ENCODE measurements around the gene KPRP. TPM values are rescaled to one million over a fixed set of nuclear protein-coding genes. Genes with fewer than 3 reads are reported as not detected.

The KPRP gene
- total and polyA plus RNA-seq, 2 experiments from 2014 or later = not detected

Other genes with a start within 250 kb of the KPRP start
- gene LCE5A, start 247.2 kb upstream of the KPRP start, total RNA-seq (2014; rRNA removed; shearing (Covaris generic)) = not detected in 2 replicates
- gene LCE5A, start 247.2 kb upstream of the KPRP start, polyA plus RNA-seq (2016; fragmentation: Nextera tagmentation; extraction: Ambion mirVana) = not detected in 2 replicates
- not detected in 2 replicates for gene CRCT1, start 243.5 kb upstream of the KPRP start, total RNA-seq (2014; rRNA removed; shearing (Covaris generic))
- gene CRCT1, start 243.5 kb upstream of the KPRP start, polyA plus RNA-seq (2016; fragmentation: Nextera tagmentation; extraction: Ambion mirVana) = not detected in 2 replicates
- not detected in 2 replicates for gene LCE3E, start 191.2 kb upstream of the KPRP start, total RNA-seq (2014; rRNA removed; shearing (Covaris generic))
- not detected in 2 replicates for gene LCE3E, start 191.2 kb upstream of the KPRP start, polyA plus RNA-seq (2016; fragmentation: Nextera tagmentation; extraction: Ambion mirVana)
- gene LCE3D, start 177.5 kb upstream of the KPRP start, total RNA-seq (2014; rRNA removed; shearing (Covaris generic)) = not detected in 2 replicates
- gene LCE3D, start 177.5 kb upstream of the KPRP start, polyA plus RNA-seq (2016; fragmentation: Nextera tagmentation; extraction: Ambion mirVana) = 0.52 TPM in 1 of 2 replicates, not detected in the other
- gene LCE3C, start 157.8 kb upstream of the KPRP start, total RNA-seq (2014; rRNA removed; shearing (Covaris generic)) = not detected in 2 replicates
- gene LCE3C, start 157.8 kb upstream of the KPRP start, polyA plus RNA-seq (2016; fragmentation: Nextera tagmentation; extraction: Ambion mirVana) = not detected in 2 replicates
- not detected in 2 replicates for gene LCE3B, start 144.2 kb upstream of the KPRP start, total RNA-seq (2014; rRNA removed; shearing (Covaris generic))
- not detected in 2 replicates for gene LCE3B, start 144.2 kb upstream of the KPRP start, polyA plus RNA-seq (2016; fragmentation: Nextera tagmentation; extraction: Ambion mirVana)
- not detected in 2 replicates for gene LCE3A, start 134.9 kb upstream of the KPRP start, total RNA-seq (2014; rRNA removed; shearing (Covaris generic))
- not detected in 2 replicates for gene LCE3A, start 134.9 kb upstream of the KPRP start, polyA plus RNA-seq (2016; fragmentation: Nextera tagmentation; extraction: Ambion mirVana)
- not detected in 2 replicates for gene LCE2D, start 94.6 kb upstream of the KPRP start, total RNA-seq (2014; rRNA removed; shearing (Covaris generic))
- gene LCE2D, start 94.6 kb upstream of the KPRP start, polyA plus RNA-seq (2016; fragmentation: Nextera tagmentation; extraction: Ambion mirVana) = not detected in 2 replicates
- not detected in 2 replicates for gene LCE2C, start 82.7 kb upstream of the KPRP start, total RNA-seq (2014; rRNA removed; shearing (Covaris generic))
- not detected in 2 replicates for gene LCE2C, start 82.7 kb upstream of the KPRP start, polyA plus RNA-seq (2016; fragmentation: Nextera tagmentation; extraction: Ambion mirVana)
- gene LCE2B, start 71.9 kb upstream of the KPRP start, total RNA-seq (2014; rRNA removed; shearing (Covaris generic)) = not detected in 2 replicates
- gene LCE2B, start 71.9 kb upstream of the KPRP start, polyA plus RNA-seq (2016; fragmentation: Nextera tagmentation; extraction: Ambion mirVana) = not detected in 2 replicates
- gene LCE2A, start 59.7 kb upstream of the KPRP start, total RNA-seq (2014; rRNA removed; shearing (Covaris generic)) = not detected in 2 replicates
- not detected in 2 replicates for gene LCE2A, start 59.7 kb upstream of the KPRP start, polyA plus RNA-seq (2016; fragmentation: Nextera tagmentation; extraction: Ambion mirVana)
- gene LCE4A, start 49.9 kb upstream of the KPRP start, total RNA-seq (2014; rRNA removed; shearing (Covaris generic)) = not detected in 2 replicates
- gene LCE4A, start 49.9 kb upstream of the KPRP start, polyA plus RNA-seq (2016; fragmentation: Nextera tagmentation; extraction: Ambion mirVana) = not detected in 2 replicates
- gene LCE1F, start 17.1 kb downstream of the KPRP start, total RNA-seq (2014; rRNA removed; shearing (Covaris generic)) = not detected in 2 replicates
- not detected in 2 replicates for gene LCE1F, start 17.1 kb downstream of the KPRP start, polyA plus RNA-seq (2016; fragmentation: Nextera tagmentation; extraction: Ambion mirVana)
- gene LCE1E, start 28.2 kb downstream of the KPRP start, total RNA-seq (2014; rRNA removed; shearing (Covaris generic)) = not detected in 2 replicates
- 0.43 TPM in 1 of 2 replicates, not detected in the other for gene LCE1E, start 28.2 kb downstream of the KPRP start, polyA plus RNA-seq (2016; fragmentation: Nextera tagmentation; extraction: Ambion mirVana)
- gene LCE1D, start 38.7 kb downstream of the KPRP start, total RNA-seq (2014; rRNA removed; shearing (Covaris generic)) = not detected in 2 replicates
- gene LCE1D, start 38.7 kb downstream of the KPRP start, polyA plus RNA-seq (2016; fragmentation: Nextera tagmentation; extraction: Ambion mirVana) = not detected in 2 replicates
- gene LCE1C, start 48.6 kb downstream of the KPRP start, total RNA-seq (2014; rRNA removed; shearing (Covaris generic)) = not detected in 2 replicates
- not detected in 2 replicates for gene LCE1C, start 48.6 kb downstream of the KPRP start, polyA plus RNA-seq (2016; fragmentation: Nextera tagmentation; extraction: Ambion mirVana)
- gene LCE1B, start 53.9 kb downstream of the KPRP start, total RNA-seq (2014; rRNA removed; shearing (Covaris generic)) = not detected in 2 replicates
- gene LCE1B, start 53.9 kb downstream of the KPRP start, polyA plus RNA-seq (2016; fragmentation: Nextera tagmentation; extraction: Ambion mirVana) = not detected in 2 replicates
- not detected in 2 replicates for gene LCE1A, start 69.4 kb downstream of the KPRP start, total RNA-seq (2014; rRNA removed; shearing (Covaris generic))
- not detected in 2 replicates for gene LCE1A, start 69.4 kb downstream of the KPRP start, polyA plus RNA-seq (2016; fragmentation: Nextera tagmentation; extraction: Ambion mirVana)
- not detected in 2 replicates for gene LCE6A, start 84.8 kb downstream of the KPRP start, total RNA-seq (2014; rRNA removed; shearing (Covaris generic))
- not detected in 2 replicates for gene LCE6A, start 84.8 kb downstream of the KPRP start, polyA plus RNA-seq (2016; fragmentation: Nextera tagmentation; extraction: Ambion mirVana)
- gene LCE7A, start 102.0 kb downstream of the KPRP start, total RNA-seq (2014; rRNA removed; shearing (Covaris generic)) = not detected in 2 replicates
- not detected in 2 replicates for gene LCE7A, start 102.0 kb downstream of the KPRP start, polyA plus RNA-seq (2016; fragmentation: Nextera tagmentation; extraction: Ambion mirVana)
- gene SMCP, start 120.3 kb downstream of the KPRP start, total RNA-seq (2014; rRNA removed; shearing (Covaris generic)) = not detected in 2 replicates
- gene SMCP, start 120.3 kb downstream of the KPRP start, polyA plus RNA-seq (2016; fragmentation: Nextera tagmentation; extraction: Ambion mirVana) = not detected in 2 replicates
- gene IVL, start 150.5 kb downstream of the KPRP start, total RNA-seq (2014; rRNA removed; shearing (Covaris generic)) = not detected in 2 replicates
- not detected in 2 replicates for gene IVL, start 150.5 kb downstream of the KPRP start, polyA plus RNA-seq (2016; fragmentation: Nextera tagmentation; extraction: Ambion mirVana)
- not detected in 2 replicates for gene SPRR5, start 189.2 kb downstream of the KPRP start, total RNA-seq (2014; rRNA removed; shearing (Covaris generic))
- not detected in 2 replicates for gene SPRR5, start 189.2 kb downstream of the KPRP start, polyA plus RNA-seq (2016; fragmentation: Nextera tagmentation; extraction: Ambion mirVana)
- not detected in 2 replicates for gene SPRR4, start 212.6 kb downstream of the KPRP start, total RNA-seq (2014; rRNA removed; shearing (Covaris generic))
- gene SPRR4, start 212.6 kb downstream of the KPRP start, polyA plus RNA-seq (2016; fragmentation: Nextera tagmentation; extraction: Ambion mirVana) = not detected in 2 replicates
- not detected in 2 replicates for gene SPRR1A, start 226.1 kb downstream of the KPRP start, total RNA-seq (2014; rRNA removed; shearing (Covaris generic))
- not detected in 2 replicates for gene SPRR1A, start 226.1 kb downstream of the KPRP start, polyA plus RNA-seq (2016; fragmentation: Nextera tagmentation; extraction: Ambion mirVana)
- not detected in 2 replicates for gene SPRR3, start 243.7 kb downstream of the KPRP start, total RNA-seq (2014; rRNA removed; shearing (Covaris generic))
- not detected in 2 replicates for gene SPRR3, start 243.7 kb downstream of the KPRP start, polyA plus RNA-seq (2016; fragmentation: Nextera tagmentation; extraction: Ambion mirVana)

Data from GM23338 (cell line).